GM23338 (cell line): ENCODE results near the gene PMM1. TPM values are rescaled to one million over a fixed set of nuclear protein-coding genes. Genes with fewer than 3 reads are reported as not detected.

Experiments used
- ATAC-seq: fragments of 200-7000 bp; cut with Tn5 transposase; 3 replicates; pipeline ENCODE4 v1.9.1; 2020
- DNase-seq: peaks from one replicate; pipeline ENCODE4 v3.0.0-alpha.2; 2015; ENCODE audit warnings: low spot score
- H2AFZ ChIP-seq: fragments of 200-600 bp; sonication (generic); 2 replicates; pipeline ENCODE4 v1.8.0; 2016; ENCODE audit warnings: antibody characterized with exemption, mild to moderate bottlenecking, moderate library complexity
- H3F3A ChIP-seq: fragments of 200-600 bp; sonication (generic); replicated peaks from 2 replicates; pipeline ENCODE4 v1.8.0; 2017; ENCODE audit warnings: antibody characterized with exemption, mixed run types, low read depth
- H3K27ac ChIP-seq: fragments of 200-600 bp; sonication (generic); 2 replicates; pipeline ENCODE4 v1.6.1; 2016; ENCODE audit warnings: low read depth
- H3K27me3 ChIP-seq: fragments of 200-600 bp; sonication (generic); 2 replicates; pipeline ENCODE4 v1.8.0; 2016; ENCODE audit warnings: mild to moderate bottlenecking, mixed run types, moderate library complexity; ENCODE audit not compliant: insufficient read depth
- H3K36me3 ChIP-seq: fragments of 200-600 bp; sonication (generic); 2 replicates; pipeline ENCODE4 v1.8.0; 2016; ENCODE audit warnings: mild to moderate bottlenecking; ENCODE audit not compliant: insufficient read depth
- H3K4me1 ChIP-seq: fragments of 200-600 bp; sonication (generic); 2 replicates; pipeline ENCODE4 v1.8.0; 2016; ENCODE audit warnings: mild to moderate bottlenecking, moderate library complexity; ENCODE audit not compliant: insufficient read depth
- H3K4me2 ChIP-seq: fragments of 200-600 bp; sonication (generic); 2 replicates; pipeline ENCODE4 v1.7.1; 2017; ENCODE audit warnings: mixed run types
- H3K4me3 ChIP-seq: fragments of 200-600 bp; sonication (generic); 2 replicates; pipeline ENCODE4 v1.6.1; 2016; ENCODE audit warnings: mixed run types
- H3K79me2 ChIP-seq: fragments of 200-600 bp; sonication (generic); replicated peaks from 2 replicates; pipeline ENCODE4 v1.8.0; 2017; ENCODE audit warnings: mild to moderate bottlenecking; ENCODE audit not compliant: insufficient read depth
- H3K9me2 ChIP-seq: fragments of 200-600 bp; sonication (generic); 2 replicates; pipeline ENCODE4 v1.8.0; 2017; ENCODE audit not compliant: insufficient read depth
- H4K20me1 ChIP-seq: fragments of 200-600 bp; sonication (generic); replicated peaks from 2 replicates; pipeline ENCODE4 v1.8.0; 2017; ENCODE audit warnings: mild to moderate bottlenecking; ENCODE audit not compliant: insufficient read depth
- H3K27ac Mint-ChIP-seq: 2 replicates; pipeline ENCODE4 v1.8.0; 2020; ENCODE audit warnings: inconsistent platforms, mild to moderate bottlenecking, moderate library complexity, mixed read lengths
- H3K27me3 Mint-ChIP-seq: 3 replicates; pipeline ENCODE4 v1.8.0; 2022; ENCODE audit warnings: low read depth, mild to moderate bottlenecking, moderate library complexity, mixed read lengths, inconsistent platforms; ENCODE audit not compliant: insufficient read depth, poor library complexity
- H3K36me3 Mint-ChIP-seq: 3 replicates; pipeline ENCODE4 v1.8.0; 2021; ENCODE audit warnings: low read depth, mild to moderate bottlenecking, inconsistent platforms, moderate library complexity, mixed read lengths
- H3K4me1 Mint-ChIP-seq: 3 replicates; pipeline ENCODE4 v1.8.0; 2020; ENCODE audit warnings: mild to moderate bottlenecking, inconsistent platforms, mixed read lengths
- H3K4me3 Mint-ChIP-seq: 3 replicates; pipeline ENCODE4 v1.8.0; 2021; ENCODE audit warnings: moderate library complexity, mild to moderate bottlenecking, inconsistent platforms, mixed read lengths
- H3K9me3 Mint-ChIP-seq: 3 replicates; pipeline ENCODE4 v1.8.0; 2020; ENCODE audit warnings: moderate library complexity, mild to moderate bottlenecking, inconsistent platforms, mixed read lengths
- NANOG ChIP-seq: IDR thresholded peaks from 2 replicates; pipeline ENCODE4 v1.6.1; 2016; ENCODE audit warnings: antibody characterized with exemption, borderline replicate concordance
- polyA plus RNA-seq: library from polyadenylated mRNA; unstranded; fragments of >200 nt; fragmentation: Nextera tagmentation; extraction: Ambion mirVana; gene quantifications from 2 replicates; pipeline ENCODE4 v1.2.1, GENCODE V29; 2016
- total RNA-seq: library from RNA; depleted of rRNA; stranded (reverse); fragments of >200 nt; shearing (Covaris generic); gene quantifications from 2 replicates; pipeline ENCODE4 v1.2.3, GENCODE V29; 2014; rRNA removed
- TF ChIP-seq, protein P1 (sequence below): fragments of 250-450 bp; sonication (Bioruptor Pico); IDR thresholded peaks from 2 replicates; pipeline ENCODE4 v1.5.0; 2020; ENCODE audit warnings: mild to moderate bottlenecking, moderate library complexity
- TF ChIP-seq, protein P2 (sequence below): IDR thresholded peaks from 2 replicates; pipeline ENCODE4 v1.6.1; 2016; ENCODE audit warnings: antibody characterized with exemption

The PMM1 gene
- total and polyA plus RNA-seq, 2 experiments from 2014 or later, result 8.7 to 9.9 TPM

DNA sequence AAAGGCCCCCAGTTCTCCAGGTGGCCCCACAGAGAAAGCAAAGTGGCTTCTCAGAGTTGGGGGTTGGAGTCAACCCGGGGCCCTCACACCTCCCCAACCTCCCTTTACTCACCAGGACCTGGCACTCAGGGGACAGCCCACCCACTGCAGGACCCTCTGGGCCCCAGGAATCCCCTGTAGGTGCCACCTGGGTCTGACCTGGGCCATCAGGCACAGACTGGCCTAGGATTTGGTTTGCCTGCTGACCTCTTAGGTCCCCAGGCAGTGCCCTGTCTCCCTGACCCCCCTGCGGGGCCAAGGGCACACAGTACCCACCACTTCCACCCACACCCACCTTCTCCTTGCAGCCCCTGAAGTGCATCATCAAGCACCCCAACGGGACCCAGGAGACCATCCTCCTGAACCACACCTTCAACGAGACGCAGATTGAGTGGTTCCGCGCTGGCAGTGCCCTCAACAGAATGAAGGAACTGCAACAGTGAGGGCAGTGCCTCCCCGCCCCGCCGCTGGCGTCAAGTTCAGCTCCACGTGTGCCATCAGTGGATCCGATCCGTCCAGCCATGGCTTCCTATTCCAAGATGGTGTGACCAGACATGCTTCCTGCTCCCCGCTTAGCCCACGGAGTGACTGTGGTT is 61.4 kb downstream of the PMM1 start:
- ATAC-seq (no peak), DNase-seq (no peak)
- H2AFZ ChIP-seq, result no peak overlapping the region
- peaks cover 24% of the 10 kb centered on the region for H3F3A ChIP-seq
- peaks cover 13% of the 10 kb centered on the region for H4K20me1 ChIP-seq
- H3K27ac Mint-ChIP-seq, result no peak overlapping the region
- H3K27ac ChIP-seq, result no peak overlapping the region
- H3K4me2 ChIP-seq, result no peak overlapping the region
- no peaks in the 10 kb centered on the region for H3K9me3 Mint-ChIP-seq
- H3K36me3 Mint-ChIP-seq, result peaks cover 69% of the 10 kb centered on the region
- H3K4me1 ChIP-seq, result 0 out of 2 replicates have a peak, but pooled peaks cover 3% of the 10 kb centered on the region
- H3K27me3 ChIP-seq, result no peaks in the 10 kb centered on the region
- no peak overlapping the region; the same call in 2 of the 3 replicates for H3K4me3 Mint-ChIP-seq
- H3K79me2 ChIP-seq, result no peaks in the 10 kb centered on the region; the same call in 1 of the 2 replicates
- H3K36me3 ChIP-seq, result peaks cover 15% of the 10 kb centered on the region; the same call in 1 of the 2 replicates
- peaks cover 2% of the 10 kb centered on the region for H3K4me1 Mint-ChIP-seq
- H3K9me2 ChIP-seq, result no peaks in the 10 kb centered on the region
- TF ChIP-seq, protein P1, sequence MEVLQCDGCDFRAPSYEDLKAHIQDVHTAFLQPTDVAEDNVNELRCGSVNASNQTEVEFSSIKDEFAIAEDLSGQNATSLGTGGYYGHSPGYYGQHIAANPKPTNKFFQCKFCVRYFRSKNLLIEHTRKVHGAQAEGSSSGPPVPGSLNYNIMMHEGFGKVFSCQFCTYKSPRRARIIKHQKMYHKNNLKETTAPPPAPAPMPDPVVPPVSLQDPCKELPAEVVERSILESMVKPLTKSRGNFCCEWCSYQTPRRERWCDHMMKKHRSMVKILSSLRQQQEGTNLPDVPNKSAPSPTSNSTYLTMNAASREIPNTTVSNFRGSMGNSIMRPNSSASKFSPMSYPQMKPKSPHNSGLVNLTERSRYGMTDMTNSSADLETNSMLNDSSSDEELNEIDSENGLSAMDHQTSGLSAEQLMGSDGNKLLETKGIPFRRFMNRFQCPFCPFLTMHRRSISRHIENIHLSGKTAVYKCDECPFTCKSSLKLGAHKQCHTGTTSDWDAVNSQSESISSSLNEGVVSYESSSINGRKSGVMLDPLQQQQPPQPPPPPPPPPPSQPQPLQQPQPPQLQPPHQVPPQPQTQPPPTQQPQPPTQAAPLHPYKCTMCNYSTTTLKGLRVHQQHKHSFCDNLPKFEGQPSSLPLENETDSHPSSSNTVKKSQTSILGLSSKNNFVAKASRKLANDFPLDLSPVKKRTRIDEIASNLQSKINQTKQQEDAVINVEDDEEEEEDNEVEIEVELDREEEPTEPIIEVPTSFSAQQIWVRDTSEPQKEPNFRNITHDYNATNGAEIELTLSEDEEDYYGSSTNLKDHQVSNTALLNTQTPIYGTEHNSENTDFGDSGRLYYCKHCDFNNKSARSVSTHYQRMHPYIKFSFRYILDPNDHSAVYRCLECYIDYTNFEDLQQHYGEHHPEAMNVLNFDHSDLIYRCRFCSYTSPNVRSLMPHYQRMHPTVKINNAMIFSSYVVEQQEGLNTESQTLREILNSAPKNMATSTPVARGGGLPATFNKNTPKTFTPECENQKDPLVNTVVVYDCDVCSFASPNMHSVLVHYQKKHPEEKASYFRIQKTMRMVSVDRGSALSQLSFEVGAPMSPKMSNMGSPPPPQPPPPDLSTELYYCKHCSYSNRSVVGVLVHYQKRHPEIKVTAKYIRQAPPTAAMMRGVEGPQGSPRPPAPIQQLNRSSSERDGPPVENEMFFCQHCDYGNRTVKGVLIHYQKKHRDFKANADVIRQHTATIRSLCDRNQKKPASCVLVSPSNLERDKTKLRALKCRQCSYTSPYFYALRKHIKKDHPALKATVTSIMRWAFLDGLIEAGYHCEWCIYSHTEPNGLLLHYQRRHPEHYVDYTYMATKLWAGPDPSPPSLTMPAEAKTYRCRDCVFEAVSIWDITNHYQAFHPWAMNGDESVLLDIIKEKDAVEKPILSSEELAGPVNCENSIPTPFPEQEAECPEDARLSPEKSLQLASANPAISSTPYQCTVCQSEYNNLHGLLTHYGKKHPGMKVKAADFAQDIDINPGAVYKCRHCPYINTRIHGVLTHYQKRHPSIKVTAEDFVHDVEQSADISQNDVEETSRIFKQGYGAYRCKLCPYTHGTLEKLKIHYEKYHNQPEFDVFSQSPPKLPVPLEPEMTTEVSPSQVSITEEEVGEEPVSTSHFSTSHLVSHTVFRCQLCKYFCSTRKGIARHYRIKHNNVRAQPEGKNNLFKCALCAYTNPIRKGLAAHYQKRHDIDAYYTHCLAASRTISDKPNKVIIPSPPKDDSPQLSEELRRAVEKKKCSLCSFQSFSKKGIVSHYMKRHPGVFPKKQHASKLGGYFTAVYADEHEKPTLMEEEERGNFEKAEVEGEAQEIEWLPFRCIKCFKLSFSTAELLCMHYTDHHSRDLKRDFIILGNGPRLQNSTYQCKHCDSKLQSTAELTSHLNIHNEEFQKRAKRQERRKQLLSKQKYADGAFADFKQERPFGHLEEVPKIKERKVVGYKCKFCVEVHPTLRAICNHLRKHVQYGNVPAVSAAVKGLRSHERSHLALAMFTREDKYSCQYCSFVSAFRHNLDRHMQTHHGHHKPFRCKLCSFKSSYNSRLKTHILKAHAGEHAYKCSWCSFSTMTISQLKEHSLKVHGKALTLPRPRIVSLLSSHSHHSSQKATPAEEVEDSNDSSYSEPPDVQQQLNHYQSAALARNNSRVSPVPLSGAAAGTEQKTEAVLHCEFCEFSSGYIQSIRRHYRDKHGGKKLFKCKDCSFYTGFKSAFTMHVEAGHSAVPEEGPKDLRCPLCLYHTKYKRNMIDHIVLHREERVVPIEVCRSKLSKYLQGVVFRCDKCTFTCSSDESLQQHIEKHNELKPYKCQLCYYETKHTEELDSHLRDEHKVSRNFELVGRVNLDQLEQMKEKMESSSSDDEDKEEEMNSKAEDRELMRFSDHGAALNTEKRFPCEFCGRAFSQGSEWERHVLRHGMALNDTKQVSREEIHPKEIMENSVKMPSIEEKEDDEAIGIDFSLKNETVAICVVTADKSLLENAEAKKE (CRISPR knock-in tag), result no peak
- TF ChIP-seq NANOG, result no peak
- TF ChIP-seq, protein P2, sequence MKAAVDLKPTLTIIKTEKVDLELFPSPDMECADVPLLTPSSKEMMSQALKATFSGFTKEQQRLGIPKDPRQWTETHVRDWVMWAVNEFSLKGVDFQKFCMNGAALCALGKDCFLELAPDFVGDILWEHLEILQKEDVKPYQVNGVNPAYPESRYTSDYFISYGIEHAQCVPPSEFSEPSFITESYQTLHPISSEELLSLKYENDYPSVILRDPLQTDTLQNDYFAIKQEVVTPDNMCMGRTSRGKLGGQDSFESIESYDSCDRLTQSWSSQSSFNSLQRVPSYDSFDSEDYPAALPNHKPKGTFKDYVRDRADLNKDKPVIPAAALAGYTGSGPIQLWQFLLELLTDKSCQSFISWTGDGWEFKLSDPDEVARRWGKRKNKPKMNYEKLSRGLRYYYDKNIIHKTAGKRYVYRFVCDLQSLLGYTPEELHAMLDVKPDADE, result no peak
- no peak overlapping the region for H3K4me3 ChIP-seq
- H3K27me3 Mint-ChIP-seq, result peaks cover 44% of the 10 kb centered on the region

Other genes starting within 250 kb of the PMM1 start
- gene TEF, start 207.9 kb downstream of the PMM1 start, total RNA-seq, result 7.0 and 7.2 TPM in 2 replicates
- gene TEF, start 207.9 kb downstream of the PMM1 start, polyA plus RNA-seq, result 2.3 and 2.4 TPM in 2 replicates
- gene TOB2, start 143.0 kb downstream of the PMM1 start, total RNA-seq, result 43.0 and 47.2 TPM in 2 replicates
- 26.7 and 27.3 TPM in 2 replicates for gene TOB2, start 143.0 kb downstream of the PMM1 start, polyA plus RNA-seq
- 108 and 115 TPM in 2 replicates for gene PHF5A, start 121.1 kb downstream of the PMM1 start, total RNA-seq
- gene PHF5A, start 121.1 kb downstream of the PMM1 start, polyA plus RNA-seq, result 49.4 and 52.4 TPM in 2 replicates
- gene ACO2, start 120.7 kb downstream of the PMM1 start, total RNA-seq, result 77.8 and 79.7 TPM in 2 replicates
- 33.4 and 36.2 TPM in 2 replicates for gene ACO2, start 120.7 kb downstream of the PMM1 start, polyA plus RNA-seq
- 18.6 and 19.0 TPM in 2 replicates for gene POLR3H, start 45.4 kb downstream of the PMM1 start, total RNA-seq
- 26.5 and 28.7 TPM in 2 replicates for gene POLR3H, start 45.4 kb downstream of the PMM1 start, polyA plus RNA-seq
- 0.35 and 0.47 TPM in 2 replicates for gene CSDC2, start 28.8 kb downstream of the PMM1 start, total RNA-seq
- 0.45 and 0.50 TPM in 2 replicates for gene CSDC2, start 28.8 kb downstream of the PMM1 start, polyA plus RNA-seq
- gene DESI1, start 31.2 kb upstream of the PMM1 start, total RNA-seq, result 40.4 and 53.8 TPM in 2 replicates
- gene DESI1, start 31.2 kb upstream of the PMM1 start, polyA plus RNA-seq, result 33.7 and 37.9 TPM in 2 replicates
- gene XRCC6, start 31.5 kb upstream of the PMM1 start, total RNA-seq, result 495 and 498 TPM in 2 replicates
- gene XRCC6, start 31.5 kb upstream of the PMM1 start, polyA plus RNA-seq, result 351 and 352 TPM in 2 replicates
- gene SNU13, start 99.0 kb upstream of the PMM1 start, total RNA-seq, result 163 and 193 TPM in 2 replicates
- 464 and 512 TPM in 2 replicates for gene SNU13, start 99.0 kb upstream of the PMM1 start, polyA plus RNA-seq
- gene MEI1, start 109.7 kb upstream of the PMM1 start, total RNA-seq, result 0.27 and 0.28 TPM in 2 replicates
- gene MEI1, start 109.7 kb upstream of the PMM1 start, polyA plus RNA-seq, result 0.09 and 0.87 TPM in 2 replicates
- gene CCDC134, start 210.8 kb upstream of the PMM1 start, total RNA-seq, result 21.0 and 24.5 TPM in 2 replicates
- 2.7 and 4.2 TPM in 2 replicates for gene CCDC134, start 210.8 kb upstream of the PMM1 start, polyA plus RNA-seq
- gene SREBF2, start 243.3 kb upstream of the PMM1 start, total RNA-seq, result 147 and 163 TPM in 2 replicates
- 48.7 and 49.8 TPM in 2 replicates for gene SREBF2, start 243.3 kb upstream of the PMM1 start, polyA plus RNA-seq